ENCODE data around the gene CYP17A1. TPM values are rescaled to one million over a fixed set of nuclear protein-coding genes. Genes with fewer than 3 reads are reported as not detected.

CYP17A1 gene
- not detected in 2 replicates for total RNA-seq

GRCh38 chr10:102837230-102837721 is at the start of gene CYP17A1:
CYP17A1 (minus strand) TSS chr10:102837413; CDS start chr10:102837361, 52 bp downstream.

GRCh38 chr10:102869258-102870198 is 32.3 kb upstream of the CYP17A1 start, which contains the start of gene AS3MT:
AS3MT (plus strand) TSS chr10:102869470; CDS start chr10:102869593, 123 bp downstream.

Other genes with a start within 250 kb of the CYP17A1 start
- 116 and 205 TPM in 2 replicates for gene TRIM8, start 192.9 kb downstream of the CYP17A1 start, total RNA-seq
- 6.1 and 7.0 TPM in 2 replicates for gene ARL3, start 123.0 kb downstream of the CYP17A1 start, total RNA-seq
- gene SFXN2, start 122.8 kb downstream of the CYP17A1 start, total RNA-seq, result 2.0 and 3.4 TPM in 2 replicates
- 50.7 and 59.8 TPM in 2 replicates for gene WBP1L, start 93.5 kb downstream of the CYP17A1 start, total RNA-seq
- 11.5 and 12.5 TPM in 2 replicates for gene BORCS7, start 16.8 kb upstream of the CYP17A1 start, total RNA-seq
- gene AS3MT, start 32.1 kb upstream of the CYP17A1 start, total RNA-seq, result 1.3 and 2.9 TPM in 2 replicates
- 1.4 and 2.3 TPM in 2 replicates for gene CNNM2, start 80.9 kb upstream of the CYP17A1 start, total RNA-seq

Measured in cardiac atrium fibroblast (primary cell).